ENCODE measurements around the gene ZNF883.
"Not testable (repeated sequence)": the region's sequence is repeated elsewhere in the genome, so short reads cannot be mapped to it uniquely, and the experiment has no call there.

The ZNF883 gene

DNA sequence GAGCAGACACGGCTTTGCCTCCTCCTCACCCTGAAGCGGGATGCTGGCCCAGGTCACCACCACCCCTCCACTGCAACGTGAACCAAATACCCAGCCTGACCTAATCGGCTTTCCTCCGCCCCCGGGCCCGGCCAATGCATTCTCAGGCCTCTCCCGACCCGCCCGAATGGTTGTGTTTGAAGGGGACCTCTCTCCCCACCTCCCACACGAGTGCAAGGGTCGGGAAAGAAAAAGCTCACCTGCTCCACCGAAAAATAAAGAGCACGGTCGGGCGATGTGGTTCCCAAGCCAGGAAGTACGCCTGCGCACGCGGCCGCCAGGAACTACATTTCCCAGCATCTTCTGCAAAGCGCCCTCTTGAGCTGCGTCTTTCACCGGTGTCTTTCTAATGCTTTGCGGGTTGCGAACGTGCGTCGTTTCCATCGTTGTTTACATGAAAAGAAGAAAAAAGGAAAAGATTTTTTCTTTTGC, at the start of gene ZNF883:
Gene ZNF883 (minus strand): TSS at position 282 of the 471 bp plus-strand sequence.
- H3K36me3 ChIP-seq (ENCODE audit: insufficient read depth, low read length): no peaks in the 10 kb centered on the region
- no peaks in the 10 kb centered on the region for H3K9me3 ChIP-seq (ENCODE audit: insufficient read depth, low read depth, low read length)
- H3K27me3 ChIP-seq (ENCODE audit: insufficient read depth, low read length, poor library complexity, severe bottlenecking): no peaks in the 10 kb centered on the region
- H3K4me3 ChIP-seq (ENCODE audit: low read length, poor library complexity, severe bottlenecking): no peak within 1 kb of the TSS
- H2AFZ ChIP-seq (ENCODE audit: low read length): no peak within 1 kb of the TSS
- TF ChIP-seq, protein P1, sequence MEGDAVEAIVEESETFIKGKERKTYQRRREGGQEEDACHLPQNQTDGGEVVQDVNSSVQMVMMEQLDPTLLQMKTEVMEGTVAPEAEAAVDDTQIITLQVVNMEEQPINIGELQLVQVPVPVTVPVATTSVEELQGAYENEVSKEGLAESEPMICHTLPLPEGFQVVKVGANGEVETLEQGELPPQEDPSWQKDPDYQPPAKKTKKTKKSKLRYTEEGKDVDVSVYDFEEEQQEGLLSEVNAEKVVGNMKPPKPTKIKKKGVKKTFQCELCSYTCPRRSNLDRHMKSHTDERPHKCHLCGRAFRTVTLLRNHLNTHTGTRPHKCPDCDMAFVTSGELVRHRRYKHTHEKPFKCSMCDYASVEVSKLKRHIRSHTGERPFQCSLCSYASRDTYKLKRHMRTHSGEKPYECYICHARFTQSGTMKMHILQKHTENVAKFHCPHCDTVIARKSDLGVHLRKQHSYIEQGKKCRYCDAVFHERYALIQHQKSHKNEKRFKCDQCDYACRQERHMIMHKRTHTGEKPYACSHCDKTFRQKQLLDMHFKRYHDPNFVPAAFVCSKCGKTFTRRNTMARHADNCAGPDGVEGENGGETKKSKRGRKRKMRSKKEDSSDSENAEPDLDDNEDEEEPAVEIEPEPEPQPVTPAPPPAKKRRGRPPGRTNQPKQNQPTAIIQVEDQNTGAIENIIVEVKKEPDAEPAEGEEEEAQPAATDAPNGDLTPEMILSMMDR (conservative IDR thresholded peaks at IDR 0.05; ENCODE audit: low read length): no peak
- no peak for TF ChIP-seq EZH2phosphoT487 (IDR thresholded peaks at IDR 0.05; ENCODE audit: borderline replicate concordance)
- H3K9ac ChIP-seq (ENCODE audit: low read depth, low read length, poor library complexity, severe bottlenecking): no peak within 1 kb of the TSS
- H4K20me1 ChIP-seq (ENCODE audit: insufficient read depth, low read length, poor library complexity, severe bottlenecking): no peaks in the 10 kb centered on the region
- H3K4me2 ChIP-seq (ENCODE audit: low read depth, low read length, poor library complexity, severe bottlenecking): no peak within 1 kb of the TSS
- H3K79me2 ChIP-seq (ENCODE audit: insufficient read depth, low read length): no peaks in the 10 kb centered on the region
- H3K4me1 ChIP-seq (ENCODE audit: insufficient read depth, low read length, poor library complexity, severe bottlenecking): no peaks in the 10 kb centered on the region
- no peaks in the 10 kb centered on the region for H3F3A ChIP-seq (ENCODE audit: low read depth)
- no peaks in the 10 kb centered on the region for H3K9me2 ChIP-seq (replicated peaks; ENCODE audit: low read depth, low read length)

DNA sequence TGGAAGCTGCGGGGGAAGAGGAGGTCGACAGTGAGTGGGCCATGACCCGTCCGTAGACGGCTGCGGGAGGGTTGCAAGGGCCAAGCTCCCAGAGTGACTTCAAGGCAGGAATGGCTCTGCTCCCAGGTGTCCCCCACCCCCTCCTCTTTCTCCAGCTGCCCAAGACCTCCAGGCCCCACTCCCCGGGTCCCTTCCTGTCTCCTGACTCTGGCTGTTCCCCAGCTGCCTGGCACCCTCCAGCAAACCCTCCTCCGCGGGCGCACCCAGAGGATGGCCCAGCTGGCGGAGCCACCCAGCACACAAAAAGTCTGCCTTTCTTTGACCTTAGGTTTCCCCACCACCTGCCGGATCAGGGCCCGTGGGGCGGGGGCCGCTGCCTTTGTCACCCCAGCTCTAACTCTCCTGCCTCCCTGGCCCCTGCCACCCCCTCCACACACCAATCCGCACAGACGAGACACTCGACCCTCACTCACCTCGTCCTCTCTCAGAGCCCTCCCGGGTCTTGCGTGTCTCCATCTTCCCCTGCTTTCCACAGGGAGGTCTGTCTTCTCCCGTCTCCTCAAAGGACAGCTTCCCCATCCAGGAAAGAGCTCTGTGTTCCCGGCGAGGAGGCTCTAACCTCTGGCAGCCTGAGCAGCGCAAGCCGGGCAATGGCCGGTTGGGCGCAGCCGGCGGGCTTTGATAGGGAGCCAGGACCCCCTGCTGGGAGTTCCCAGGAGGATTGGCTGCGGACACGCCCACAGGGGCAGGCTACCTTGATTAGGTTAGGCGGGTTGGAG, 49.3 kb upstream of the ZNF883 start:
- not testable (repeated sequence) for H3K4me2 ChIP-seq (ENCODE audit: low read depth, low read length, poor library complexity, severe bottlenecking); H3K9me3 ChIP-seq (ENCODE audit: insufficient read depth, low read depth, low read length); H3F3A ChIP-seq (ENCODE audit: low read depth); H3K4me3 ChIP-seq (ENCODE audit: low read length, poor library complexity, severe bottlenecking); H3K9me2 ChIP-seq (replicated peaks; ENCODE audit: low read depth, low read length); H3K4me1 ChIP-seq (ENCODE audit: insufficient read depth, low read length, poor library complexity, severe bottlenecking); H3K79me2 ChIP-seq (ENCODE audit: insufficient read depth, low read length); H3K9ac ChIP-seq (ENCODE audit: low read depth, low read length, poor library complexity, severe bottlenecking); H2AFZ ChIP-seq (ENCODE audit: low read length); H3K27me3 ChIP-seq (ENCODE audit: insufficient read depth, low read length, poor library complexity, severe bottlenecking); H3K36me3 ChIP-seq (ENCODE audit: insufficient read depth, low read length); H4K20me1 ChIP-seq (ENCODE audit: insufficient read depth, low read length, poor library complexity, severe bottlenecking)

DNA sequence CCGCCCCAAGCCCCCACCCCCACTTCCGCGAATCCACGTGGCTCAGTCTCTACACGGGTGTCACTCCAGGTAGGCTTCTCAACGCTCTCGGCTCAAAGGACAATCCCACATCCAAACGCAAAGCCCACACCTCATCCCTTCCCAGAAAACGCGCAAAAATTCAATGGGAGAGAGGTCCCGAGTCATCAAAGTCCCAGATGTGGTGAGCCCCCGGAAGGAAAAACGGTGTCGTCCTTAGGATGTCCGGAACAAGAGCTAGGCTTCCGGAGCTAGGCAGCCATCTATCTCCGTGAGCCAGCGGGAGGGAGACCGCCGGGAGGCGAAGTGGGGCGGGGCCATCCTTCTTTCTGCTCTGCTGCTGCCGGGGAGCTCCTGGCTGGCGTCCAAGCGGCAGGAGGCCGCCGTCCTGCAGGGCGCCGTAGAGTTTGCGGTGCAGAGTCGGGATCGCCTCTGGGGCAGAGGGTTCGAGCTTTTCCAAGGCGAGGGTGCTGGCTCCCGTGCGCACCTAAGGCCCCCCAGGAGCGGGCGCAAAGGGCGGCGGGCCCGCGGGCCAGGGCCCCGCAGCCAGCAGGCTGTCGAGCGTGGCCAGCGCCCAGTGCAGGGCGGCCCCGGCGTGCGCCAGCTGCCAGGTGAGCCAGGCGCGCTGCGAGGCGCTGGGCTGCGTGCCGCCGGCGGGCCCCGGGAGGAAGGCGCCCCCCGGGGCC, 47.7 kb upstream of the ZNF883 start:
- H4K20me1 ChIP-seq (ENCODE audit: insufficient read depth, low read length, poor library complexity, severe bottlenecking): not testable (repeated sequence)

DNA sequence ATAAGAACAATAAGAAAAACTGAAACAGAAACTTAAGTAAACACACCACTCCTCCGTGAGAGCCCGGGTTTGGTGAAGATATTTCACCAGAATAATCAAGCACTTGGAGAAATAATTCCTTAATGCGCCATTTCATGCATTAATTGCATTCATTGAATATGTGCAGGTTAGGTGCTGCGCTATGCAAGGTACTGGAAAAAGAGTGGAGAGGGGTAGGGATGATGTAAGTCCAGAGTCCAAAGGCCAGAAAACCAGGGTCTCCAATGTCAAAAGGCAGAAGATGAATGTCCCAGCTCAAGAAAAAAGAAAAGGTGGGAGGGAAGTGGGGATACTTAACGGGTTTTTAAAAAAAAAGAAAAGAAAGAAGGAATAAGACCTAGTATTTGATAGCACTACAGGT, 45.2 kb upstream of the ZNF883 start:
- Histone ChIP-seq H3K9me3 (ENCODE audit: insufficient read depth, low read depth, low read length) (peaks cover 4% of the 10 kb centered on the region; the same call in 1 of the 2 replicates), H2AFZ (ENCODE audit: low read length) (no peak overlapping the region), H3K9ac (ENCODE audit: low read depth, low read length, poor library complexity, severe bottlenecking) (no peak overlapping the region), H3K36me3 (ENCODE audit: insufficient read depth, low read length) (no peaks in the 10 kb centered on the region), H3K4me2 (ENCODE audit: low read depth, low read length, poor library complexity, severe bottlenecking) (no peak overlapping the region), H3K27me3 (ENCODE audit: insufficient read depth, low read length, poor library complexity, severe bottlenecking) (no peaks in the 10 kb centered on the region), H3K4me1 (ENCODE audit: insufficient read depth, low read length, poor library complexity, severe bottlenecking) (no peaks in the 10 kb centered on the region), H3F3A (ENCODE audit: low read depth) (no peaks in the 10 kb centered on the region), H3K79me2 (ENCODE audit: insufficient read depth, low read length) (no peaks in the 10 kb centered on the region), H4K20me1 (ENCODE audit: insufficient read depth, low read length, poor library complexity, severe bottlenecking) (no peaks in the 10 kb centered on the region), H3K4me3 (ENCODE audit: low read length, poor library complexity, severe bottlenecking) (no peak overlapping the region), H3K9me2 (replicated peaks; ENCODE audit: low read depth, low read length) (no peaks in the 10 kb centered on the region)
- TF ChIP-seq, protein P1 (conservative IDR thresholded peaks at IDR 0.05; ENCODE audit: low read length): no peak
- TF ChIP-seq EZH2phosphoT487 (IDR thresholded peaks at IDR 0.05; ENCODE audit: borderline replicate concordance): no peak

More for the DNA sequence above, 47.7 kb upstream of the ZNF883 start:
- not testable (repeated sequence) for H2AFZ ChIP-seq (ENCODE audit: low read length); H3K9ac ChIP-seq (ENCODE audit: low read depth, low read length, poor library complexity, severe bottlenecking); H3K4me2 ChIP-seq (ENCODE audit: low read depth, low read length, poor library complexity, severe bottlenecking); H3K79me2 ChIP-seq (ENCODE audit: insufficient read depth, low read length); H3K36me3 ChIP-seq (ENCODE audit: insufficient read depth, low read length); H3K27me3 ChIP-seq (ENCODE audit: insufficient read depth, low read length, poor library complexity, severe bottlenecking); H3K9me2 ChIP-seq (replicated peaks; ENCODE audit: low read depth, low read length); H3K9me3 ChIP-seq (ENCODE audit: insufficient read depth, low read depth, low read length); H3K4me3 ChIP-seq (ENCODE audit: low read length, poor library complexity, severe bottlenecking); H3F3A ChIP-seq (ENCODE audit: low read depth); H3K4me1 ChIP-seq (ENCODE audit: insufficient read depth, low read length, poor library complexity, severe bottlenecking)

Measured in Loucy (cell line).